ENCODE data around the gene ITLN1.
A peak's percentile ranks its signal among the peaks of the same experiment; 100 is the strongest.

ITLN1 gene

DNA sequence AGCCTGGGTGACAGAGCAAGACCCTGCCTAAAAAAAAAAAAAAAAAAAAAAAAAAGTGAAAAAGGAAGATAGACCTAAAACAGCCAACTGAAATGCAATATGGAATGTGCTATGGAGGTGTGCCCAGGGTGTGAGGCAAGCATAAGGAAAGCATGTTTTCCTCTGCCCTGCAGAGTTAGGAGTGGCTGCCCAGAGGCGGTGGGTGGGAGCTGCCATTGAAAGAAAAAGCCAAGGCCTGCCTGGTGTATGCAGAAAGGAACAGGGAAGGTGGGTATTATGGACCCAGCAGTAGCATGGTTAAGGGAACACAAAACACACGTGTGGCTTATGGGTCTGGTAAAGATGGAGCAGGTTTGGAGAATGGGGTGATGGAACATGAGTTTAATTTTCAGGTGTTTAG, 31.2 kb downstream of the ITLN1 start:
- DNase-seq: no peak

DNA sequence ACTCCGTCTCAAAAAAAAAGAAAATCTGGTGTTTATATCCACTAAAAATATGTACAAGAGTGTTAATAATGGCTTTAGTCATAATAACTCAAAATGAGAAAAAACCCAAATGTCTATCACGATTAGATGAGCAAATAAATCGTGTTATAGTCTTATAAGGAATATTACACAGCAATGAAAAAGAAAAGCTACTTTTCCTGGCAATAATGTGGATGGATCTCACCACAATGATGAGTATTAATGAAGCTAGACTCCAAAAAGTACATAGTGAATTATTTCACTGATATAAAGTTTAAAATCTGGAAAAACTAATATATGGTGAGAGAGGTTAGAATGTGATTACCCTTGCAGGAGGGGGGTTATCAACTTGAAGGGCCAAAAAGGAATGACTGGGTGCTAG, 32.0 kb downstream of the ITLN1 start:
- no peak for DNase-seq

DNA sequence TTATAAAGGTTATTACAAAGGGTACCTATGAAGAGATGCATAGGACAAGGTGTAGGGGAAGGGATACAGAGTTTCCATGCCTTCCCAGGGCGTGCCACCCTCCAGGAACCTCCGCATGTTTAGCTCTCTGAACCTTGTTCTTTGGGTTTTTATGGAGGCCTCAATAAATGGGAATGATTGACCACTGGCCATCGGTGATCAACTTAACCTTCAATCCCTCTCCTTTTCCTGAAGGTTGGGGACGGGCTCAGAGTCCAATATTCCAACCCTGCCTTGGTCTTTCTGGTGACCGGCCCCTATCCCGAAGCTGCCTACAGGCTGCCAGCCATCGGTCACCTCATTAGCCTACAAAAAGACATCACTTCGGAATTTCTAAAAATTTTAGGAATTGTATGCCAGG, 34.0 kb downstream of the ITLN1 start:
- DNase-seq: no peak

DNA sequence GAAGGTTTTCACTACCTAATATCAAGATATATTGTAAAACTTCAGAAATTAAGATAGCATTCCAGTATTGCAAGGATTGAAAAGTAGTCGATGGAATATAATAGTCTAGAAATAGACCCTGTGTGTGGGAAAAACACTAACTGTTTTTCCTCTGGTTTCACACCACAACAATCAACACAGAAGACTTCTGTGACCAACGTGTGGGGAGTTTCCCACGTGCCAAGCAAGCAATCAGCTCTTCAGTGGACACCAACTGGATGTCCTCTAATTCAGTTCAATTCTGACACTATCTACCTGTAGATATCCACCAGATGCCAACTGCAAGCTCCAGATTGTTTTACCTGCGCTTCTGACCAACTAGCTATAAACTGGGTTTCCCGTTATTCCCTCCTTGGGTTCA, 34.4 kb downstream of the ITLN1 start:
- no peak for DNase-seq

DNA sequence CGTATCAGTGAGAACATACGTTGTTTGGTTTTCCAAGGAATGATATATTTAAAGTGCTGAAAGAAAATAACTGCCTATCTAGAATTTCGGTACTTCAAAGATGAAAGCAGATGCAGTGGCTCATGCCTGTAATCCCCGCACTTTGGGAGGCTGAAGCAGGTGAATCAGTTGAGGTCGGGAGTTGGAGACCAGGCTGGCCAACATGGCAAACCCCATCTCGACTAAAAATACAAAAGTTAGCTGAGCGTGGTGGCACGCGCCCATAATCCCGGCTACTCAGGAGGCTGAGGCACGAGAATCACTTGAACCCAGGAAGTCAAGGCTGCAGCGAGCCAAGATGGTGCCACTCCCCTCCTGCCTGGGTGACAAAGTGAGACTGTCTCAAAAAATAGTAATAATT, 38.7 kb downstream of the ITLN1 start:
- no peak for DNase-seq

DNA sequence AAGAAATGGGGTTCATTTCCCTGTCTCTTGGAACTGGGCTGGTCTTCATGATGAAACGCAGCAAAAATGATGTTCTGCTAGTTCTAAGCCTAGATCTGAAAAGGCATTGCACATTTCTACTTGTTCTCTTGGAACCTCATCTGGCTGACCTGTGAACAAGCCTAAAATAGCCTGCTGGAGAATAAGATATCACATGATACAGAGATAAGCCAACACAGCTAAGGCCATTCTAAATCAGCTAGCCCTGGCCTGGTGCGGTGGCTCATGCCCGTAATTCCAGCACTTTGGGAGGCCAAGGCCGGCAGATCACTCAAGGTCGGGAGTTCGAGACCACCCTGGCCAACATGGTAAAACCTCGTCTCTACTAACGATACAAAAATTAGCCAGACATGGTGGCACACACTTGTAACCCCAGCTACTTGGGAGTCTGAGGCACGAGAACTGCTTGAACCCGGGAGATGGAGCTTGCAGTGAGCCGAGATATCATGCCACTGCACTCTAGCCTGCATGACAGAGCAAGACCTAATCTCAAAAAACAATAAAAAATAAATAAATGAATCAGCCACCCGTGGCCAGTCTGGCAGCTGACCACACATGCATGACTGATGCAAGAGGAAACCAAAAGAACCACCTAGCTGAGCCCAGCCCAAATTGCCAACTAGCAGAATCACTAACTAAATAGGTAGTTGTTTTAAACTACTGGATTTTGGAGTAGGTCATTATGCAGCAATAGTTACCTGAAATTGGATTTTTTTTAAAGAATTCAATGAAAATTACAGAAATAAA, 40.3 kb downstream of the ITLN1 start:
- no peak for DNase-seq

DNA sequence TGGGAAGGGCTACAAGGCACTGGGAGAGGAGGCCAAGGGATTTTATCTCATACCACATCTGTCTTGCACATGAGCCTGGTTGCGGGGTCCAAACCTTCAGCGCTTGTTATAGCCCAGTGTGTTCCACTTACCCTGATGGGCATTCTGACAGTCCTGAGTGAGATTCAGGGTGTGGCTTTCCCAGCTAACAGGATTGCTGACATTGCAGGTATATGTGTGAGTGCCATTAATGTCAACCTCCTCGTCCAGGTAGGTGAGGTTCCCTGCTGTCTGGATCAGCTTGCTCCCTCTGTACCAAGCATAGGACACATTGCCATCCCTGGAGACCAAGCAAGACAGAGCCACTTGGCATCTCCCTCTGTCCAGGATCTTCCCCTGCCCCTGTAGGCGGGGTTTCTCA, 43.9 kb downstream of the ITLN1 start:
- no peak for DNase-seq

DNA sequence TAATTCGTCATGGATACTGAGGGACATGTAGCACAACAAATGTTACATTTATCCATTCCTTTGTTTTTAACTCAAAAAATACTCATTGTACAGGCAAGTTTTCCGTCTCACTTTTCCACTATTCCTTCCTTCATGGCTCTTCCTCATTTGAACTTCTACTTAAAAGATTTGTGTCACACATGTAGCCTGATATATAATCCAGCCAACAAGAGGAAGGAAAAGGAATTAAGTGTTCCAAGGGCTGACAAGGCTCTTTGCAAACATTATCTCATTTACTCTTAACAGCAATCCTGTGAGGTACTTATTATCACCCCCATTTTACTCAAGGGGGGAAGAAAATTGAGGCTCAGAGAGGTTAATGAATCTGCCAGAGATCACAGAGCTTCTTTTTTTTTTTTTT, 45.2 kb downstream of the ITLN1 start:
- DNase-seq: no peak

DNA sequence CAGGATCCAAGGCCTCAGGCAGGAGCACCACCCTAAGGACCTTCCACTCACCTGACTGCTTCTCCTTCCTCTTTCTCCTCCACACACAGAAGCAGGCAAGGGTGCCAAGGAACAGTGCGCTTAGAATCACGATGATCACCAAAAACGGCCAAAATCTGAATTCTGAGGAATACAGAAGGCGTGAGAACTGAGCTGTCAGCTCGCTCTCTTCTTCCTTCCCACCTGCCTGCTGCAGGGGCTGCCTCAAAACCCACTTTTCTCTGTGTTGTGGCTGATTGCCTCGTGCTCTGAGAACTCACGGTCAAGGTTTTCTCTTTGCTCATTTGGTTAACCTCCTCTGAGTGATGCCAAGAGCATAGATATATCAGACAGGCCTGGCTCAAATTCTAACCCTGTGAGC, 46.1 kb downstream of the ITLN1 start:
- DNase-seq: no peak

DNA sequence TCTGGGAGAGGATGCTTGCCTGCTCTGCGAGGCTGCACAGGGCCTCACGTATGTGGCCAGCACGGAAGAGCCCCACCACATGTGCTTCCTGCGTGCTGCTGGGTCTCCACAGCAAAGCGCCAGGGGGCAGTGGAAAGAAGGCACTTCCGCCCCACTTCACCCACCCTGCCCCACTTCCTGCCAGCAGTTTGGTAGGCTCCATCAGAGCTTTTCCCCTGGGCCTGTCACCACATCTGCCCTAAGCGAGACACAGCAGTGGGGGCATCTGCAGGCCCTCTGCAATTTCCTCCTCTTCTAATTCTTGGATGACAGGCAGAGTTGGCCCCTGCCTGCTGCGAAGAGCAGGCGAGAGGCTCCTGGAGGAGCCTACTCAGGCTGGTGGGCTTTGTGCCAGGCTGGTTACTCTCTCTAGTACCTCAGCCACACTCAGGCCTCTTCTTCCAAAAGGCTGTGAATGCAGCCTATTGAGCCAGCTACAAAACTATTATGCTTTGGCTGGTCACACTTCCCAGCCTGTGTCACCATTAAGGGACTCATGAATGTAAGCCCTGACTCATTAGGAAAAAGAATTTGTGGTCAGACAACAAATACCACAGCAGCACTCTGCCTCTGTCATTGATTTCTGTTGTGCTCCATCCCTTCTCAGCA, 47.3 kb downstream of the ITLN1 start:
- DNase-seq: peak; percentile 73

DNA sequence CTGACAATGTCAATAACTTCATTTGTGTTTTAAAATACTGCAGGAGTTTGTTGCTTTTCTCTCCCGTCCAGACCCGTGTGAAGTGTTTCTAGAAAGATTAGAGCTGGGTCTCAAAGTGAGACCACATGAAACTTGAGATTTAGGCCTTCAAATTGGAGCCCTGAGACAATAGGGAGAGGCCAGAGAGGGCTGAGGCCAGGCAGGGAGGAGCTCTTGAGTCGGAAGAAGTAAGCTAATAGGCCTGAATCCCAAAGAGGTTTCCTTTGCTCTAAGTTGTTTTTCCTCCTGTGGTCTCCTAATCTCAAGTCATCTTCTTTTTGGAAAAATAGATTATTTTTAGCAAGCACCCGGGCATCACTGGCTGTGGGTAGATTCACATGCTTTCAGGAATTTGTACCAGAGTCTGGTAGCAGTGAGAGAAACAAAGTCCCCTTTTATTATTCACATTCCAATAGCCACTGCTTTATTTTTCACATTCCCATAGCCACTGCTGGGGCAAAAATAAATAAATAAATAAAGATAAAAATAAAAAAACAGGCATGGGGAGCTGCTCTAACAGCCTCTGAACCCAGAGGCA, 47.9 kb downstream of the ITLN1 start:
- DNase-seq: no peak

DNA sequence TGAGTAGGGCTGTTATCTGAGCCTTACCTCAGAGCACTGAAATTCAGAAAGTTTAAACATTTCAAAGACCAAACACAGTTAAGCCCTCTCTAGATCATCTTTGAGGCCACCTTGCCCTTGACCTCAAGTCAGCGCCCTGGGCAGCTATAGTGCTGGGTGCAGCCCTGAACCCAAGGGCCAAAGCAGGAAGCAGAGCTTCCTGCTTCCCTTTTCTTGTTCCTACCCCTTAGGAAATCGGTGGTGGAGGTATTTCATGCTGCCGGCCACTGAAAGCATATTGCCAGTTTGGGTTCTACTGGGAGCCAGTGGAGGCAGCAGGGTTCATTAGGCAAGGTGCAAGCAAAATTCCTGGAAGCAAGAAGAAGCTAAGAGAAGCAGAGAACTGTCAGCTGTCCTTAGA, 48.4 kb downstream of the ITLN1 start:
- DNase-seq: no peak

DNA sequence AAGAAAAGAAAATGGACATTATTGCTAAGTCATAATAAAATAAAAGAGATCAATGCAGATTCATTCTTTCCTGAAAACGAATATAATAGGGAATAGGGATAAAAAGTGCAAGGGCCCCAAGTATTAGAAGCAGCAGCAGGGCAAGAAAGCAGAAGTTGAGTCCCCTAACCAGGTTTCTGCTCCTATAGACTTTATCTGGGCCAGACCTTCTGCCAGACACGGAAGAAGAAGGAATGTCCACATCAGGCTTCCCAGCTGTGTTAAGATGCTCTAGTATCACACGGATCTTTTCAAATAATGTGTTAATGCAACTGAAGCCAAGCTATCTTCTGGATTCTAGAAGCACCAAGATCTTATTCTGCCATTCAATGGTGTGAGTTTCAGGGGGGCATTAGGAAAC, 49.2 kb downstream of the ITLN1 start:
- no peak for DNase-seq

DNA sequence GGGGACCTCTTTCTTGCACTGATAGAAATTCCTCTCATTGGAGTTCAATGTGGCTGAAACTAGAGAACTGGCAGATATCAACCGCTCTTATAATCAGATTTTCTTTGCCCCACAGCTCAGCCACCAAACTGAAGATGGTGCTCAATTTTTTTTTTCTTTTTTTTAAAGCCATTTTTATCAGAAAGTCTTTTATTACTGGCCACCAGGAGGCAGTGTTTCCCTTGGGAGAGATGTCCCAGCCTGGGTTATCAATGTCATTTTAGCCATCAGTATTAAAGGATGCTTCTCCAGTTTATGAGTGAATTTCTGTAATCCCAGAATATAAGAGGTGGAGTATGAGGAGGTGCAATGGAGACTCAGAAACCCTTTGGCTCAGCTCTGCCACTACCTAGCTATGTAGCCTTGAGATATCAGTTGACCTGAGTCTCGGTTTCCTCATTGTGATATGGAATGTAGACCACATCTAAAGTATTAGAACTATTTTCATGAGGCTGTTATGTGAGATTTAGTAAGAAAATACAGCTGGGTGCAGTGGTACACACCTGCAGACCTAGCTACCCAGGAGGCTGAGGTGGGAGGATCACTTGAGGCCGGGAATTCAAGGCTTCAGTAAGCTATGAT, 49.9 kb downstream of the ITLN1 start:
- DNase-seq: no peak

DNA sequence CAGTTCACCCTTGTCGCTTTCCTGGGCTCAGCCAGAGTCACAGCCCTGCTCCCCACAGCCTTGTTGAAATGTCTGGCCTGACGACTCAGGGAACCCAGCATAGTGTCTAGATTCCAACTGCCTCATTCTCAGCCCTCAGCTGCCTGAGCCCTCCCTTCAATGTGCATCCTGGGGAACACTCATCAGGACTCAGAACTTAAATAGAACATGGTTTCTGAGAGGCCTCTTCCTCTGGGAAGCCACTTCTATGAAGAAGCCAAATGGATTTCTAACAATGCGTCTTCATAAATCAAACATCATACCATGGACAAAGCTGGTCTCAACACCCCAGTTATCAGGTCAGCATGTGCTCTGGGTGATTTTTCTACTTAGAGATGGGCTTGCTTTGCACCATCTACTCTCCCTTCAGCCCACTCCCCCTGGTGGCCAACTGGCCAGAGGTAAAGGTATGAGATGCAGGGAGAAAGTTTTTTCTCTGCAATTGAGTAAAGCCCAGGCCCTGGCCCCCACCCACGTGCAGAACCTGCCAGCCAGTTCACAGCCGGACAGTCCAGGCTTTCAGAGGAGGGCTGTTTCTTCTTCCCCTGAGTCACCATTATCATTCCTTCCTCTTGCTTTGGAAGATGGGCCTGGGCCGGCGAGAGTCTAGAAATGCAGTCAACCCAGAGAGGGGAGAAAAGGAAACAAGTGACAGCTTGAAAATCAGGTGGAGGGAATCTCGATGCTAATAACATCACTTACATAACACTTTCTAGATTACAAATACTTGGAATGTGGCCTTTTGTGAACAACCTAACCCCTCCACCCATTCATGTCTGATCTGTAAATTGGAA, 54.4 kb downstream of the ITLN1 start:
- DNase-seq: peak; percentile 66

DNA sequence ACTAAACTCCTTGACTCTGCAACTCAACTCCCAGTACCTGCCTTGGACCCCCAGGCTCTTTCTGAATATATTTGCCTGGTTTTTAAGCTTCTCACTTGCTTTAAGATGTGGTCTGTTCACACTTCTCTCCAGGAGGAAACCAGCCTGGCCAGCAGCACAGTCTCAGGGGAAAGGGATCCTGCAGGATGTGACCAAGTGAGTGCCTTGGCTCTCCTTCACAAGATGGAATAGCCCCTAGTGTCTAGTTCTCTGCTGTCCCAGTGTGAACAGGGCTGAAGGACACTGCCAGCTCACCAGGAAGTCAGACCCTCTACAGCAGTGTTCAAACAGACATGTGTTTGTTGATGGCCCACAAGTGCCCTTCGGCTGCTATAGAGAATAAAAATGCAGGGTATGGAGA, 55.2 kb downstream of the ITLN1 start:
- DNase-seq: no peak

DNA sequence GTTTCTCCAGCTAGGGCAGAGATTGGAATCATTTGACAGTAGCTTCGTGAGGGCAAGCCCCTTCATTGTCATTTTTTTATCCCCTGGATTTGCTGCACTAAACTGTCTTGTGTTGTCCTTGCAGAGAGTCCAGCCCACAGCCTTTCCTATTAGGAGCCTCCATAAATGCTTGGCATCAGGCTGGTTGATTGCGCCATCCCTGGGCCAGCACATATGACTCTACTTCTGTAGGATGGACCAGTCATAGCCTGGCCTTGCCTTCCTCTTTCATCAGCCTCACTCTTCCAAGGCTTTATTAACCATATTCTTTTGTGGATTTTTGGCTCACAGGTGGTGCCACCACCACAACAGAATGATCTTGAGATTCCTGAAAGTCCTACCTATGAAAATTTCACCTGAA, 57.6 kb downstream of the ITLN1 start:
- no peak for DNase-seq

DNA sequence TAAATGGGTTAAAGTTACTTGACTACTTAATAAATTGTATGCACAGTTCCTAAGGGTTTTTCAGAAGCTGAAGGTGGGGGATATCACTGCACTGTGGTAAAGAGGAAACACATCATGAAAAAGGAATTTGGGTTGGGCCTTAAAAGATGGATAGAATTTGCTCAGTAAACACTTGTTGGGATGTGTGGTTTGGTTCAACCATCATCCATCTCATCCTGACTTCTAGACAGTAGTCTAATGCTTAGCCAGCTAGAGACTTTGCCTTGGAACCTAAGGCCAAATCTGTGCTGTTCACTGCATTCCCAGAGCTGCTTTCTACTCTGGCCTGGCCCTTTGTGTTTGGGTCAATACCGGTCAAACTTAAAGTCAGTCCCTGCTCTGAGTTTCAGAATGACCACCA, 58.4 kb downstream of the ITLN1 start:
- DNase-seq: no peak

Measured in activated CD4-positive, alpha-beta T cell treated with anti-CD3 and anti-CD28 coated beads for 1 hour (primary cell).